OCI-M1 (cell line): ENCODE measurements around the gene EBP.
A peak's percentile ranks its signal among the peaks of the same experiment; 100 is the strongest.
"Not testable (repeated sequence)": the region's sequence is repeated elsewhere in the genome, so short reads cannot be mapped to it uniquely, and the experiment has no call there.

Experiments used
- DNase-seq: peaks from one replicate; lab custom pipeline; 2025; lab: John Stamatoyannopoulos, UW

Gene EBP

DNA sequence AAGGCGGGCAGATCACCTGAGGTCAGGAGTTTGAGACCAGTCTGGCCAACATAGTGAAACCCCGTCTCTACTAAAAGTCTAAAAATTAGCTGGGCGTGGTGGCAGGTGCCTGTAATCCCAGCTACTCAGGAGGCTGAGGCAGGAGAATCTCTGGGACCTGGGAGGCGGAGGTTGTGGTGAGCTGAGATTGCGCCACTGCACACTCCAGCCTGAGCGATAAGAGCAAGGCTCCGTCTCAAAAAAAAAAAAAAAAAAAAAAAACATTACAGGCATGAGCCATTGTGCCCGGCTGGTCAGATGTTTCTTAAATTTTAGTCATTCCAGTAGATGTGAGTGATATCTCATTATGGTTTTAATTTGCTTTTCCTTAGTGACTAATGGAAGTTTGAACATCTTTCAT is 4.2 kb downstream of the EBP start:
- DNase-seq = not testable (repeated sequence)

DNA sequence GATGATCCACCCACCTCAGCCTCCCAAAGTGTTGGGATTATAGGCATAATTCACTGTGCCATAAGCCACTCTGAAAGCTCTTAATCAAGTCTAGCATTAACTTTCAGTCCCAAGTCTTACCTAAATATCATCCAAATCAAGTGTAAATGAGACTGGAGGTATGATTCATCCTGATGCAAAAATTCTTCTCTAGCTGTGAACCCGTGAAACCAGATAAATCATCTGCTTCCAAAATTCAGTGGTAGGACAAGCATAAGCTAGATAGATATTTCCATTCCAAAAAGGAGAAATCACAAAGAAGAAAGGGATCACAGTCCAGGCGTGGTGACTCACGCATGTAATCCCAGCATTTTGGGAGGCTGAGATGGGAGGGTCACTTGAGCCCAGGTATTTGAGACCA is 9.1 kb downstream of the EBP start:
- no peak for DNase-seq

DNA sequence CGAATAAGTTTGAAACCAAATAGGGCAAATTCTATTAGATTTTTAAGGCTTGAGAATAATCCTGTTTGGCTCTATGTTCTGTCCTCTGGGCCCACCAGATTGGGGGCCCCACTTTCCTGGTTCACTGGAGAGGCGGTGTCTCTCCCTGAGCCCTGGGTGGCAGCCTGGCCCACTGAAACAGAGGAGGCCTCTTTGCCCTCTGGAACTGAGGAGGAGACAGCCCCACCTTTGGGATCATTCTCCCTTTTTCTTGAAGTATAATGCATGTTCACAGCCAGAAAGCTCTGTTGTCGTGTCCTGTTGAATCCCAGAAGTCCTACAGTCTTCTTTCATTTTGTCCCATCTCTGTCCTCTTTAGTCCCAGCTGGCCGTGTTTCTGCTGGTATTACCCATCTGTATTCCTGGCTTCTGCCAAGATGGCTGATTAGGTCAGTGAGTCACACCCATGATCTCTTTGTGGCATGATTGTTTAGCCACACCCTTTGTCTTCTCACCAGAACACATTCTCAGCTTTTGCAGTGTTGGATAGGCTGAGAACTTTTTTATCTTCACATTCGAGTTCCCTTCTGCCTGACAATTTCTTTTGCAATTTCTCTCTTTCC is 9.9 kb downstream of the EBP start:
- peak; percentile 82 for DNase-seq

DNA sequence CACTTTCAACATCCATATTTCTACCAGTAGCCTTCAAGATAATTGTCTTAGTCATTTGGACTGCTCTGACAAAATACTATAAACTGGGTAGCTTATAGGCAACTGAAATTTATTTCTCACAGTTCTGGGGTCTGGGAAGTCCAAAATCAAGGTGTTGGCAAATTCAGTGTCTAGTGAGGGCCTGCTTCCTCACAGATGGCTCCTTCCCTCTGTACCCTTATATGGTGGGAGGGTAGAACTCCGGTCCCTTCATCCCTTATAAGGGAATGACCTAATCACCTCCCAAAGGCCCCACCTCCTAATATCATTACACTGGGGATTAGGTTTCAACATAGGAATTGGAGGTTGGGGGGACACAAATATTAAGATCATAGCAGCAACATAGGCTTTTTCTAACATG is 10.6 kb downstream of the EBP start:
- no peak for DNase-seq

DNA sequence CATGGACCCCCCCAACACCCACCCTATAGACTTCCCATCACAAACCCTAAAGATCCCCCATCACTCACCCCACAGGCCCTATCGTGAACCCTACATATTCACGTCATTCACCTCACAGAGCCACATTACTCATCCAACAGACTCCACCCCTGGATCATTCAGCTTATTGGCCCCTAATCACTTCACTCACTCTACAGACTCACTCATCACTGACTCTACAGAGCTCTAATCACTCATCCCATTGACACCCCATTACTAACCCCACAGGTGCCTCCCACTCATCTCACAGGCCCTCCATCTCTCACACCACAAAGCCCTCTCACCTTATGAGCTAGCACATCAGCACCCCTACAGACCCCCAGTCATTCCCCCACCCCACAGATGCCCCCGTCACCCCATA is 11.6 kb downstream of the EBP start:
- DNase-seq = no peak

DNA sequence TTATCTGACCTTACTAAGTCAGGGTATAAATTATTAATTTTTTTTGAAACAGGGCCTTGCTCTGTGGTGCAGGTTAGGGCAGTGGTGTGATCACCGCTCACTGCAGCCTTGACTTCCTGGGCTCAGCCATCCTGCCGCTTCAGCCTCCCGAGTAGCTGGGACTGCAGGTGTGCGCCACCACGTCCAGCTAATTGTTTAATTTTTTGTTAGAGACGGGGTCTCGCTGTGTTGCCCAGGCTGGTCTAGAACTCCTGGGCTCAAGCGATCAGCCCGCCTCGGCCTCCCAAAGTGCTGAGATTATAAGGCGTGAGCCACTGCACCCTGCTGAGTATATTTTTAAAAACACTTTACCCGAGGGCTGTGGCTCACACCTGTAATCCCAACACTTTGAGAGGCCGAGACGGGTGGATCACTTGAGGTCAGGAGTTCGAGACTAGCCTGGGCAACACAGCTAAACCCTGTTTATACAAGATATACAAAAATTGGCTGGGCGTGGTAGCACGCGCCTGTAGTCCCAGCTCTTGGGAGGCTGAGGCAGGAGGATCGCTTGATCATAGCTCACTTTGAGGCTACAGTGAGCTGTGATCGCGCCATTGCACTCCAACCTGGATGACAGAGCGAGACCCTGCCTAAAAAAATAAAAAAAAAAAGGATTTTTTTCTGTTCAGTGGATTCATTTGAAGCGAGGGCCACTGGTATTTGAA is 17.2 kb downstream of the EBP start:
- no peak for DNase-seq

DNA sequence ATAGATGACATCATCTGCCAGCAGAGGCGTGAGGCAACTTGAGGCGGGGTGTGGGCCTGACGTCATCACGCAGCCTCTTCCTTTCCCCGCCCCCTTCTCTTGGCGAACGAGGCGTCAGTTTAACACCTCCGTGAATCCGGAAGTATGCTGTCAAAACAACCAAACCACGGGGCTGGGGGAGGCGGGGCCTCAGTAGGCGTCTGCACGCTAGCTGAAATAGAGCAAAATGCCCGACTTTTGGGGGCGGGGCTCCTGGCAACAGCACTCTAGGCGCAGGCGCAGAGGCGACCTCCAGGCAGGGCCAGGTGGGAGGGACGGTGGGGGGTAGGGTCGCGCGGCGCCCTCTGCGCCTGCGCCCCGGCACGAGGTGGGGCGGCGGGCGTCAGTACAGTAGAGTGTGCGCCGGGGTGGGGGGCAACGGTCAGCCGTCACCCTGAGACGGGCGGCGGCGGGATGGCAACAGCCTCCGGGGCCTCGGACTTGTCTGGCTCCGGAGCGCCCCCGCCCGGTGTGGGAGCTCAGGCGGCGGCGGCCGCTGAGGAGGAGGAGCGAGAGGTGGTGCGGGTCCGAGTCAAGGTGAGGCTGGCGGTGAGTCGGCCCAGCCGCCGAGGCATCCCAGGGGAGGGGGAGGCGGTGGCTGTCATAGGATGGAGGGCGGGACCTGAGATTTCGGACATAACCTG is 17.9 kb downstream of the EBP start, which contains the start of gene TBC1D25:
Gene TBC1D25, plus strand, starts transcription at position 370 of the 683 bp plus-strand sequence. Its CDS starts 84 bp downstream, at position 454.
- DNase-seq = peak; percentile 98

DNA sequence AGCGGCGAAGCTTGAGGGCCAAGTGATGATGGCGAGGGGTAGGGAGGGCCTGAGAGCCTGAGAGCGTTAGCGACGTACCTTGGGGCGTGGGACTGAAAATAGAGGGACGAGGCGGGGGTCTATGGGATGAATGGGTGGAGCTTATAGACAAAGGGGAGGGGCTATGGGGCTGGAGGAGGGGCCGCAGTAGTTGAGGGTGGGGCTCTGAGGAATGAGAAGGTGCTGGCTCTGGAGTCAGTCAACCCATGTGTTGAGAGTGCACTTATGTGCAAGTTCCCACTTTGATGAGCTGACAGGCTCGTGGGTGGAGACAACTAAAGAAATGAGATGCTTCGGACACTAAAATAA is 18.4 kb downstream of the EBP start:
- DNase-seq = peak; percentile 69

DNA sequence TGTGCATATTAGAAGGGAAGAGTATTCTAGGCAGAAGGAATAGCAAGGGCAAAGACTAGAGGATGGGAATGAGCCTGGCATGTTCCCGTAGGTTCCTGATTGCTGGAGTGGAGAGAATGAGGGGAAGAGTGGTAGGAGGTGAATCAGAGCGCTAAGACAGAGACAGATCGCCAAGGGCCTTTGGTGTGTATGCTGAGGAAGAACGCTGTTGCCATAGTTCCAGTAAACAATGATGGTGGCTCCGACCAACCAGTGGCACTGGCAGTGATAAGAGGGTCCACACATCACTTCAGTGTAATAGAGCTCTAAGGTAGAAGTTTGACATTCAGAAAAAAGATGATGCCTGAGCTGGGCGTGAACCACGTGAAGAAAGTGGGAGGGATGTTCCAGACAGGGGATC is 18.9 kb downstream of the EBP start:
- no peak for DNase-seq

DNA sequence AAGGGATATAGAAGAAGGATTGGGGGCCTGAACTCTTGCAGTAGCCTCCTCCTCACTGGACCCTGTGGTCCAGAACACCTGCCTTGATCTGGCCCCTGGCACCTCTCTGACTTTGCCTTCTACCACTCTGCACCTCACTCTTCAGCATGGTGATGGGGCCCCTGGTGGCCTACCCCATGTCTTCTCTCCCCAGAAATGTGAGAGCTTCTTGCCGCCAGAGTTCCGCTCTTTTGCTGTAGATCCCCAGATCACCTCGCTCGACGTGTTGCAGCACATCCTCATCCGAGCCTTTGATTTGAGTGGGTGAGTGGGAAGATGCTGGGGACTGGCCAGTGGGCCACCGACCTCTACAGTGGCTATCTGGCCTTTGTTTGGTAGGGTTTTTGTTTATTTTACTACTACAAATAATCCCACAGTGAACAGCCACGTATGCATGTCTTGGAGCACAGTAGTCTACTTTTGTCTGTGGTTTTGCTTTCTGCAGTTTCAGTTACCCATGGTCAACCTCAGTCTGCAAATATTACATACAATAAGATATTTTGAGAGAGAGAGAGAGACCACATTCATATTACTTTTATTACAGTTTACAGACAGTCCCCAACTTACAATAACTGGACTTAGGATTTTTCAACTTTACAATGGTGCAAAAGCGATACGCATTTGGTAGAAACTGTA is 19.7 kb downstream of the EBP start:
- DNase-seq = no peak

DNA sequence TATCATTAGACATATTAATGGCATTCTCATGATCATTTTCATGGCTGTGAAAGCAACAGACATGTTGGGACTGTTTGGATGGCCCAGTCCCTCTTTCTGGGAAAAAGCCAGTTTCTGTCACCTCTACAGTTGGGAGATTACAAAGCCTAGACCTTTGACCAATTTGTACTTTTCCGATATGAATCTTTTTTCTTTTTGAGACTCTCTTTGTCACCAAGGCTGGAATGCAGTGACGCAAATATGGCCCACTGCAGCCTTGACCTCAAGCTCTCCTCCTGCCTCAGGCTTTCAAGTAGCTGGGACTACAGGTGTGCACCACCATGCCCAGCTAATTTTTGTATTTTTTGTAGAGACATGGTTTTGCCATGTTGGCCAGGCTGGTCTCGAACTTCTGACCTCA is 27.3 kb downstream of the EBP start:
- no peak for DNase-seq

DNA sequence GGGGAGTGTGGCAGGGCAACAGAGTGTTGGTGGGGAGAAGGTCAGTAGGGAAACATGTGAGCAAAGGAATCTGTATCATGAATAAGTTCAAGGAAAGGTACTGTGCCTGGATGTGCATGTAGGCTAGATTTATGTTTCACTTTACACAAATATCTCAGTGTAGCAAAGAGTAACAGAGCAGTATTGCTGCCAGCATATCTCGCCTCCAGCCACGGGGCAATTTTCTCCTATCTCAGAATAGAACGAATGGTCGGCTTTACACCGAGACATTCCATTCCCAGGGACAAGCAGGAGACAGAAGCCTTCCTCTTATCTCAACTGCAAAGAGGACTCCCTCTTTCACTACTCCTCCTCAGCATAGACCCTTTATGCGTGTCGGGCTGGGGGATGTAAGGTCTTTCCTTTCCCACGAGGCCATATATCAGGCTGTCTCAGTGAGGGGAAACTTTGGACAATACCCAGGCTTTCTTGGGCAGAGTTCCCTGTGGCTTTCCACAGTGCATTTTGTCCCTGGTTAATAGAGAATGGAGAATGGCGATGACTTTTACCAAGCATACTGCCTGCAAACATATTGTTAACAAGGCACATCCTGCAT is 34.2 kb downstream of the EBP start:
- not testable (repeated sequence) for DNase-seq

DNA sequence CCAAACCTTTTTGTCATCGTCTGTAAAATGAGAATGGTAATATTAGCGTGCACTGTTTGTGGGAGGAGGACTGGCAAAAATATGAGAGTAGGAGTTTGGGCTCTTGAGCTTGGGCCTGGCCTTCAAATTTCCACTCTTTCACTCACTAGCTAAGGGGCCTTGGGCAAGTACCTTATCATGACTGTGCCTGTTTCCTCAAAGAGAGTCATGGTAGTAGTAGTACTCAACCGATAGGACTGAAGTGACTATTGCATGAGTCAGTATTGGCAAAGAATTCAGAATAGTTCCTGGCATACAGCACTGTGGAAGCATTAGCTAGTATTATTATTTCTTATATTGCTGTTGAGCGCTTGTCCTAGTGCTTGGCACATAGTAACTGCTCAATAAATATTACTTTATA is 36.7 kb downstream of the EBP start:
- DNase-seq = no peak

DNA sequence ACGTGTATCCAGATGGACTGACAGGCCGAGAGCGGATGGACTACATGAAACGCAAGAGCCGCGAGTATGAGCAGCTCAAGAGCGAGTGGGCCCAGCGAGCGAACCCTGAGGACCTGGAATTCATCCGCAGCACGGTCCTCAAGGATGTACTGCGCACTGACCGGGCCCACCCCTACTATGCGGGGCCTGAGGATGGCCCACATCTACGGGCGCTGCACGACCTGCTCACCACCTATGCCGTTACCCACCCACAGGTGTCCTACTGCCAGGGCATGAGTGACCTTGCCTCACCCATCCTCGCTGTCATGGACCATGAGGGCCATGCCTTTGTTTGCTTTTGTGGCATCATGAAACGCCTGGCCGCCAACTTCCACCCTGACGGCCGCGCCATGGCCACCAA is 38.0 kb downstream of the EBP start:
- DNase-seq = no peak

DNA sequence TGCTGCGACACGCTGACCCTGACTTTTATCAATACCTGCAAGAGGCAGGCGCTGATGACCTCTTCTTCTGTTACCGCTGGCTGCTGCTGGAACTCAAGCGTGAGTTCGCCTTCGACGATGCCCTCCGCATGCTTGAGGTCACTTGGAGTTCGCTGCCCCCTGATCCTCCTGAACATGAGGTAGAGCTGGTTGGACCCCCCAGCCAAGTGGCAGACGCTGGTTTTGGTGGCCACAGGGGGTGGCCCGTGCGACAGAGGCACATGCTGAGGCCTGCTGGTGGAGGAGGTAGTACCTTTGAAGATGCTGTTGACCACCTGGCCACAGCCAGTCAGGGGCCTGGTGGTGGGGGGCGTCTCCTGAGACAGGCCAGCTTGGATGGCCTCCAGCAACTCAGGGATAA is 38.4 kb downstream of the EBP start:
- DNase-seq = no peak

DNA sequence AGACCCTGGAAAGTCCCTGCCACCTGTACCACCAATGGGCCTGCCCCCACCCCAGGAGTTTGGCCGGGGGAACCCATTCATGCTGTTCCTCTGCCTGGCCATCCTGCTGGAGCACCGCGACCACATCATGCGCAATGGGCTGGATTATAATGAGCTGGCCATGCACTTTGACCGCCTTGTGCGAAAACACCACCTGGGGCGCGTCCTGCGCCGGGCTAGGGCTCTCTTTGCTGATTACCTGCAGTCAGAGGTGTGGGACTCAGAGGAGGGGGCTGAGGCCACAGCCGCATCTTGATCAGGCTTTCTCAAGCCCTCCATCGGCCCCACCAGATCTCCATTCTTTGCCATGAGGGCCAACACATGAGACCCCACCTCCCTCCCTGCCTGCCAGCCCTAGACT is 39.1 kb downstream of the EBP start:
- no peak for DNase-seq

DNA sequence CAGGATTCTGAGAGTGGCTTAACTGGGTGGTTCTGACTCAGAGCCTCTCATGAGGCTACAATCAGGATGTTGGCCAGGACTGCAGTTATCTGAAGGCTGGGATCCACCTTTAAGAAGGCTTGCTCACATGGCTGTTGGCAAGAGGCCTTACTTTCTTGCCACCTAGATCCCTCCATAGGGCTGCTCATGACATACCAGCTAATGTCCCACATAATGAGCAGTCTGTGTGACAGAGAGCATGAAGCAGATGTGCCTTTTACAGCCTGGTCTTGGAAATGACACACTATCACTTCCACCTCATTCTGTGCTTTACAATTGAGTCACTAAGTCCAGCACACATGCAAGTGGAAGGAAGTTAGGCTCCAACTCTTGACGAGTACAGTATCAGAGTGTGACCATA is 48.4 kb downstream of the EBP start:
- DNase-seq = no peak

DNA sequence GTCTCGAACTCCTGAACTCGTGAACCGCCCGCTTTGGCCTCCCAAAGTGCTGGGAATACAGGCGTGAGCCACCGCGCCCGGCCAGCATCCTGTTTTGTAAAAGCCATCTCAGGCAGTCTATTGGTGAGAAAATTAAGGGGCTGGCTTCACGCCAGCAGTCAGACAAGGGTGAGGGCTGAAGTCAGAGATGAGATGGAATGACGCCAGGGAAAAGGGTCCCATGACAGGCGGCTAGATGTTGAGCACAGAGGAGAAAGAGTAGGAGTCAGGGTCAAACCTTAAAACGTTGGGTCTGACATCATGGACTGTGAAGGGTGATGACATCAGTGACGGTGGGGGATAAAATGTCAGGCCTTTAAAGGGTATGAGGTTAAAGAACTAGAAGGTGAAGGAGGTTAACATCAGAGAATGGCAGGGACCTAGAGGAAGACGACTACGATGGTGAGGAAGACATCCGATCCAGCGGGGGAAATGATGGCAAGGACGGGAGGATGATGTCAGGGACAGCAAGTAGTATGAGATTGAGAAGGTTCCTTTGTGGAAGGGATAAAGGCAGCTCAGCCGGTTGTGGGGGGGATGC is 52.2 kb downstream of the EBP start:
- DNase-seq = no peak

DNA sequence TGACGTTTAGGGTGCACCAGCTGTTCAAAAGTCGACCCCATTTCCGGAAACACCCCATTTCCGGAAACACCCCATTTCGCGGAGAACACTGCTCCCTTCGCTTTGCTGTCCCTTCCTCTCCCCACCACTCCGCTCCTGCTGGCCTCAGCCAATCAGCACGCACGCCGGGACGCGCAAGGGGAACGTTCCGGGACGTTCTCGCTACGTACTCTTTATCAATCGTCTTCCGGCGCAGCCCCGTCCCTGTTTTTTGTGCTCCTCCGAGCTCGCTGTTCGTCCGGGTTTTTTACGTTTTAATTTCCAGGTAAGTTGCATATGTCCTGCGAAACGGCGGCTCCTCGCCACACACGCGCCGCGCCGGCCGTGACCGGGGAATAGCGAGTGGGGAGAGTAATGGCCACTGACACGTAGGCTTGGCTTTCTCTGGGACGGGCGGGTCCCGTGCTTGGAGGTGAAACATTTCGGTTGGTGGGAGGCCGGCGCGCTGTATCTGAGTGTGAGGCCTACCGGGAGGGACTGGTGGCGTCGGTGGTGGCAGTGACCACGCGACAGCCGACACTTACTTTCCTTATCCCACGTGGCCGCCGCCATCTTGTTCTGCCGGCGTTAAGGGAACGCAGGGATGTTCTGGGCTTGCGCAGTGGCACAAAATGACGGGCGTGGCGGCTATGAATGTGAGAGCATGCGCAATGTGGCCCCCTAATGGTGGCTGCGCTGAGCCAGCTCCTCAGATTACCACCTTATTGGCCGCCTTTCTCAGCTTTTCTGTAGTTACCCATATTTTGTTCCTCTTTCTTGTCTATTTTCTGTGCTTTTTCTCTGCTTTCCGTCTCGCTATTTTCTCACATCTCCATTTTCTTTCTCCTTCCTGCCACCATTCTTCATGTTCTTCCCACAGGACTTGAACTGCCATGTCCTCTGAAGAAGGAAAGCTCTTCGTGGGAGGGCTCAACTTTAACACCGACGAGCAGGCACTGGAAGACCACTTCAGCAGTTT is 53.0 kb downstream of the EBP start, which contains the start of gene RBM3:
Gene RBM3, plus strand, starts transcription at position 215 of the 997 bp plus-strand sequence. Its CDS starts 697 bp downstream, at position 912.
- DNase-seq = peak; percentile 95

DNA sequence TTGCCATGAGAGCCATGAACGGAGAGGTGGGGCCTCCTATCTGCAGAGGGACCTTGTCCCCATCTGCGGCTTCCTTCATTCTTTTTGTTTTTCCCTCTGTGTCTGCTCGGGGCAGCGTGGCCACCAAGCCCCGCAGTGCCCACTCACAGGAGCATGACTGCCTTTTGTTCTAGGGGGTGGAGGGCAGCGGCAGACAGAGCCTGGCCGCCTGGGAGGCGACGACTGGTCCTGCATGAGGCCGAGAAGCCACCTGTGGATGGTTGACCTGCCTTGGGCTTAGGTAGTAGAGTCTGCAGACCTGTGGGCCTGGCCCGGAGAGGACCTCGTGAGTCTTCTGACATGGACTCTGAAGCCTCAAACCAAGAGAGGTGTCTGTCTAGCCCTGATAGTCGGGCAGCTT is 54.0 kb downstream of the EBP start:
- DNase-seq = no peak

DNA sequence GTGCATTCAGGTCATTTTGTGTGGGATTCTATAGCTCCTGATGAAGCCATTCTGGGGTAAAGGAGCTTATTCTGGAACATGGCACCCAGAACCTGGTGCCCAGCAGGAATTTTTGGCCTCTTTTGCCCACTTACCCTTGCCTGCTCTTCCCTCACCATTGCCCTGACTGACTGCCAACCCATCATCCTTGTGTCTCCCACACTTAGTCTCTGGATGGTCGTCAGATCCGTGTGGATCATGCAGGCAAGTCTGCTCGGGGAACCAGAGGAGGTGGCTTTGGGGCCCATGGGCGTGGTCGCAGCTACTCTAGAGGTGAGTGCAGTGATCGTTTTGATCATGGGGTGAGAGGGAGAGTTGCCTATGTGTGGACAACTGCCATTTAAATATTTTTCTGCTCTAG is 54.5 kb downstream of the EBP start:
- no peak for DNase-seq
